CD4-positive, alpha-beta T cell treated with Interleukin-2 at 100 ng/mL for 4 hours (primary cell): ENCODE results near the gene PRLR.
A peak's percentile ranks its signal among the peaks of the same experiment; 100 is the strongest.
"Not testable (repeated sequence)": the region's sequence is repeated elsewhere in the genome, so short reads cannot be mapped to it uniquely, and the experiment has no call there.

Source experiments
- DNase-seq: peaks from one replicate; pipeline ENCODE4 v3.0.0-alpha.2; 2020; ENCODE audit warnings: low spot score

PRLR gene

DNA sequence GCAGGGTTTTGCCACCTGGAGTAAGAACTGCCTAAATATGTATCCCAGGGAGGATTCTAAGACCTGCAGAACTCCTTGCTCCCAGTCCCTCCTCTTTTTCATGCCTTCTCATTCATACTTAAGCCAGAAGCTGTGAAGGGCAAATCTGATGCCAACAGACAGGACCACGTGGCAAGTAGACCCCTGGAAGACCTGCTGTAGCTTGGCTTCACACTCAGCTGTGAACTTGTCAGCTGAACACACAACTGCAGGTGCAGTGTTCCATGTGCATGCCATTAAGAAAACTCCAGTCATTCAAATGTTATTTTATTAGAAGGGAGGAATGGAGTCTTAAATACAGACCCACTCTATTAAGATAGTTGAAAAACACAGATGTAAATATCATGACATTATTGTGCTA lies 103.3 kb downstream of the PRLR start:
- DNase-seq, result no peak

DNA sequence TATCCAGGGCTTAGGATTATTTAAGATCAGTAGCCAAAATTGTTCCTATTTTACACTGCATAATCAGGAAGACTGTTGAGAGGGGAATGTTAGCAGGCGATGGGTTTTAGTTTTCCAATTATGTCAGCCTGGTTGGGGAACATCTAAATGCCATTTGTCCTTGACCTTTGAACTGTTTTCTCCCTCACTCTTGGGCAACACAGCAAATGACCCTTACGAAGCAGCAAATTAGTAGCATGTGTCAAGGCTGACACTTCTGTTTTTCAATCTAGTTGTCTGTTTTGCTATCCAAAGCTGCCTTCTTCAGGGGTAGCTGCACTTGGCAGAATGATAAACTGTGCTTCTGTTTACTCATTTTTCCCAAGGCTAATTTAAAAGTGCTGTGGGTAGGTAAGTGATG lies 104.5 kb downstream of the PRLR start:
- no peak for DNase-seq

DNA sequence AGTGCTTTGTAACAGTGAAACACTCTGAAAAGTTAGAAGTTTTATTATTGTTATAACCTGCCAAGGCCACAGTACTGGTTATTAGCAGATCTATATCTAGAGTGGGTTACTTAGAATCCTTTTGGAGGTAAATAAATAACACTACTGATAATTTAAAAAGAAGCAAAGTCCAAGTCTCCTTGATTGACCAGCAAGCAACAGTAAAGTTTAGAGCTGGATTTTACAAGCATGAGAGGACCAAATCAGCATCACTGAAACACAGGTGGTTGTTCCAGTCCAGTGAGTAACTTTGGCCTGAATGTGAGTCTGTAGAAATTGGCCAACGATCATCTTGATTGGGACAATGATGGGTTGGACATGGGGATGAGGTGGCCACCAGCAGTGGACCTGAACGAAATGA lies 105.4 kb downstream of the PRLR start:
- DNase-seq, result no peak

DNA sequence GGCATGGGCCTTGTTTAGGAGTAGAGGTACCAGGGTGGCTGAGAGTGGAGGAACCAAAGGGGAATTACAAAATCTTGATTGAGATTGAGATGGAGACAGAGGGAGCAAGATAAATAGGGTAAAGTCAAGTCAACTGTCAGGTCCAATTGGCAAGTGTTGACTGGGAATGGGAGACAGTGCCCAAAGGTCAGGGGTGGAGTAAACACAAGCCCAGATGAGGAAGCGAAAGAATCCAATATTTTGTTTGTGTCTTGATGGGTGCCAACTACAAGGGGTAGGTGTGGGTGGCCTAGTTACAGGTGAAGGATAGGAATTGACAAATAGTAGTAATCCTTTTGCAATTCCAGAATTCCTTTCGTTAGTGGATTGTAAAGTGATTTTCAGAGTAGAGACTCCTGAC lies 107.5 kb downstream of the PRLR start:
- no peak for DNase-seq

DNA sequence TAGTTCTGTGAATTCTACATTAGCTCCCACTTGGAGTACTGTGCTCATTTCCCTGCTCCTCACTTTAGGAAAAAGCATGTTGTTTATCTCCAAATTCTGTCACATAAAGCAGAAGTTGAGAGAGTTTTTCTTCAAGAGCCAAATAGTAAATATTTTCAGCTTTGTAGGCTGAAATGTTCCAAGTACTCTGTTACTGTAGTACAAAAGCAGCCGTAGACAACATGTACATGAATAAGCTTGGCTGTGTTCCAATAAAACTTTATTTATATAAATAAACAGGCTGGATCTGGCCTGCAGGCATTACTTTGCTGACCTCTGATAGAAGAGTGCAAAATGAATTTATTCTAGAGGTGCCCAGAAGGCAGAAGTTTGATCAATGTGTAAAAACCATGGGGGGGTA lies 109.6 kb downstream of the PRLR start:
- DNase-seq, result no peak

DNA sequence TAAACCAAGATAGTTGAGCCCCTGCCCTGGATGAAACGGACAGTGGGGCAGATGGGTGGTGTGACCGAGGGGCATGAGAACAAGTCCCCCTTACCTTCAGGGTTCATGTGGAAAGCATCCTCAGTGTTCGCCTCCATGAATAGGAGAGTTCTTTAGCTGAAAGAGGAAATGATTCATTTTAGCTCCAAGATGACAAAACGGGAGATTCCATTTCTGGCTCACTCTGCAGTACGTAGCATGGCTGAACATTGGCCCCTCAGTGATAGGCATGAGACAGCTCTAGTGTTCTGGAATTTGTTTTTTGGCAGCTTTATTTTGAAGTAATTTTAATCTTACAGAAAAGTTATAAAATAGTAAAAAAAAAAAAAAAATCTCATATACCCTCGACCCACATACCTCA lies 112.3 kb downstream of the PRLR start:
- no peak for DNase-seq

DNA sequence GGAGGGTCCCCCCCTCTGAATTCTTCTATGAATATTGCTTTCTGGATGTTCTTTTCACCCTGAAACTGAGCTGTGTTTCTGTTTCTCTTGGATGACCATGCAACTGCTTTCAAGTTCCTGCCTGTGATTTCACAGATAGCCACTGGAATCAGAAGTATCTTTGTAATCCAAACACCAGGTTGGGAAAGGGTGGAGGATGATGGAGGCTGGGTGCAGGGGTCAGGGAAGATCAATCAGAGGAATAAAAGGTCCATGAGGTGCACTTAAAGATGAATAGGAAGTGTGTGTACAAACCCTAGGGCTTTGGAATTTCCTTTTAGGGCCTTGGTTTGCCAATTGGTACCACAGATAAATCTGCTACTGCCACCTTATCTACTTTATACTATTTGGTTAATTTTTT lies 114.4 kb downstream of the PRLR start:
- DNase-seq, result no peak

DNA sequence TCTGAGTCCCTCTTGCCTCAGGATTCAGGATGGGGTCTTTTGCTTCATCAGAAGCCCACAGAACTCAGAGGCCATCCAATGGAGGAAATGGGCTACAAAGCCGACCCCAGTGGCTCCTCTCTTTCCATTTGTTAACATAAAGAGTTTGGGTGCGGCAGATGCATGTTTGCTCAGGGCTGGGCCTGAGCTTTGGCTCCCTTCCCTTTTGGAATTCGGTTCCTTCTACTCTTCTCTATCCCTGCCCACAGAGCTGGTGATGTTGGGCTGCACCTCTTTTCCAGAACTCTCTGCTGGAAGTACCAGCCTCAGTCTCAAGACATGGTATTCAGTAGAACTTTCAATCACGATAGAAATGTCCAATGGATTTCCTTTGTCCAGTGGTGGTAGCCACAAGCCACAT lies 115.6 kb downstream of the PRLR start:
- DNase-seq, result no peak

DNA sequence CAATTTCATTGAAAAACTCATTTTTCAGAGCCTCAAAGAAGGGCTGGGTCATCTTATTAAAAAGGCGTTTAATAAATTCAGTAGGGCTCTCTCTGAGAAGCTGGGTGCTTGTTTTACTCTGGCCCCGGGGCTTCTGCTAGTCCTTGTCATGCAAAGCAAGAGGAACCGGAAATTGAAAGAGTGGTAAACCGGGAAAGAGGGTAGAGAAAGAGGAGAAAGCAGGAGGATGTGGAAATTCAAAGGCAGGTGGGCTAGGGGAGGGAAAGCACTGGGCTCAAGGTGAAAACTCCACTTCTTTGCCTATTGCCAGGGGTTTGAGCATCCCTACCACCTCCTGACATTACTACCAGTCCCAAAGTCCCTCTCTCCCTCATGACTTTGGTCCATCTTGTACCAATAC lies 118.0 kb downstream of the PRLR start:
- no peak for DNase-seq

DNA sequence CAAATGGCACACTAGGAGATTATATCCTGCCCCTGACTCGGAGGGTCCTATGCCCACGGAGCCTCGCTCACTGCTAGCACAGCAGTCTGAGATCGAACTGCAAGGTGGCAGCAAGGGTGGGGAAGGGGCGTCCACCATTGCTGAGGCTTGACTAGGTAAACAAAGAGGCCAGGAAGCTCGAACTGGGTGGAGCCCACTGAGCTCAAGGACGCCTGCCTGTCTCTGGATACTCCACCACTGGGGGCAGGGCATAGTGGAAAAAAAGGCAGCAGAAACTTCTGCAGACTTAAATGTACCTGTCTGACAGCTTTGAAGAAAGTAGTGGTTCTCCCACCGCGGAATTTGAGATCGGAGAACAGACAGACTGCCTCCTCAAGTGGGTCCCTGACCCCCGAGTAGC lies 125.7 kb downstream of the PRLR start:
- DNase-seq, result not testable (repeated sequence)

DNA sequence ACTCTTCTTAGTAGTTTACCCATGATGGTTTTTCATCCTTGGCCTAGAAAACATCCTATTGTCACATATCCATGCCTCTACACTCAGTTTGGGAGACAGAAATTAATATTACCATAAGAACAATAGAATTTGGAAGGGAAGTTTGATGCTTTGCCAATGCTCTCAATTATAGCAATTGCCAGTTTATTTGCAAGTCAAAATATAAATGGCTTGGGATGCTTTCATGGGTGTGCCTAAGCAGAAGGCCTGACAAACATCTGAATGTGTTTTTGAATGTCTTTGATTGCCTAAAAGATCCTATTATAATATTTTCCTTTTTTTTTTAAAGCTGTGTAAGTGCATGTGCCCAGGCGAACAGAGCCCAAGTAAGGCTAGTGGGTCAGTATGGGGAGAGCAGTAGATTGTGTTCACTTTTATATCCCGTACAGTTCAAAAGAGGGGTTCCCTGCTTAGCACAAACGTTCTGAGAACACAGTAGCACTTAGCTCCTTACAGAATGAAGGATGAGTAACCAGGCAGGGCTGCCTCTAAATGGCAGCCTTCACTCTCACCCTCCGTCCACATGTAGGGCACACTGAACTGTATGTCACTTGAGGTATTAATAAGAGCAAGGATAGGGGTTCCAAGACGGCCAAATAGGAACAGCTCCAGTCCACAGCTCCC lies 126.5 kb downstream of the PRLR start:
- DNase-seq, result no peak

DNA sequence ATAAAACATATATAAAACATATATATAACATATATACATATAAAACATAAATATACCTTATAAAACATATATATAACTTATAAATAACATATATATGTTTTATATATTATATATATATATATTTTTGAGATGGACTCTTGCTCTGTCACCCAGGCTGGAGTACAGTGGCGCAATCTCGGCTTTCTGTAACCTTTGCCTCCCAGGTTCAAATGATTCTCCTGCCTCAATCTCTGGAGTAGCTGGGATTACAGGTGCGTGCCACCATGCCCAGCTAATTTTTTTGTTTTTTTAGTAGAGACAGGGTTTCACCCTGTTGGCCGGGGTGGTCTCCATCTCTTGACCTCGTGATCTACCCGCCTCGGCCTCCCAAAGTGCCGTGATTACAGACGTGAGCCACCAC lies 128.6 kb downstream of the PRLR start:
- not testable (repeated sequence) for DNase-seq

DNA sequence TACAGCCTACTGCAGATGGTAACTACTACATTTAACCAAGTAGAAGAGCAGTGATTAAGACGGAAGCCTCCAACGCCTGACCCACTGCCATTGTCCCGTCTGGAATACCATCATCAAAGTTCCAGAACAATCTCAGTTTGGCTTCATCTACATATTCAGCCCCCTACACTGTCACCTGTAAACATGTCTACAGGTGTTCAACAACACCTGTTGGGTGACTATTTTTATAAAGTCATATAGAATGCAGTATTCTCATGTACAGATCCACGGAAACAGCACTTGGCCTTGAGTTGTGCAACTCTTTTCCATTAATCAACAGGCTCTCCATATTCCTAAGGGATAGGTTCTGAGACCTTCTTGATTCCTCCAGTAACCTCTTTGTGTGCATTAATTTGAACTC lies 129.3 kb downstream of the PRLR start:
- DNase-seq, result no peak

DNA sequence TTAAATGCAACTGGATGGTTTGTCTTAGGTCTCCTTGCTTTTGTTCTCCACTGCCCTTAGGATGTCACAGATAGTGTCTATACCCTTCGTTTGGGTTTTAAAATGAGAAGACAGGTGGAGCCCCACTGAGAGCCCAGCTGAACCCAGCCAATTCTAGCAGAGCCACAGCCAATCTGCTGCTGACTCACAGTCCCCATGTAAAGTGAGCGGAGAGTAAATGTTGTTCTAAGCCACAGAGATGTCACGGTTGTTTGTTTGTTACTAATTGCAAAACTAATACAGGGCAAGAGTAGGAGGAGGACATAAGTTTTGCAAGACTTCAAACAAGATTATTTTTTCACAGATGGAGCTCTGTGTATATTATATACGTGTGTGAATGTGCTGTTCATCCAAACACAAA lies 132.1 kb downstream of the PRLR start:
- no peak for DNase-seq

DNA sequence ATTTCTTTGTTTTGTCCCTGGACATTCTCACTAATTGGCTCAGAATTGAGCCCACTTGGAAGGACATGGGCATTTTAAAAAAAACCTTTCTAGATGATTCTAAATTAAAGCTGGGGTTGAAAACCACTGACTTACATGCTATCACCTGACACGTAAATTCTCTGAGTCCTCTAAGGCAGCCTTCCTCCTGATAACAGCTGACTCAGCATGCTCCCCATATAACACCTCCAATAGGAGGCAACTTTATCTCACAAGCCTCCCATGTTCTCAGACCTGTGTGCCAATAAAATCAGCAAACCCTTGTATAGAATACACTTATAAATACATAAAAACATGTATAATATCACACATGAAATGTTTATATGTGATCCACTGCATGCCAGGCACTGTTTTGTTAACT lies 133.4 kb downstream of the PRLR start:
- no peak for DNase-seq

DNA sequence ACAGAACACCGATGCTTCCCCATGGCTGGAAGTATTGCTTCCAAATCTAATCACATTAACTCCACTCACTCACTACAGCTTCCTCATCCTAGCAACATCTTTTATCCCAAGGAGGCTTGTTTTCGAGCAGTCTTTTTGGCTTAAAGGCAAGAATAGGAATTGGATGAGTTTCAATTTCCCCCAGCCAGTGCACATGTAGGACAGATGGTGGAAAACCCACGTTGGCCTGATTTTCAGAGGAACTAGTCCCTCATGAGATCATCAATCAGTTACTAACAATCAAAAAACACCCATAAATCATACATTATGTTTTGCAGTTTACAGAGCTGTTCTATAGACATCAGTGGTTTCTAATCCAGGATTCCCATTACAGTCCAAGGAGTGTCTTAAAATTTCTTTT lies 134.1 kb downstream of the PRLR start:
- DNase-seq, result no peak

DNA sequence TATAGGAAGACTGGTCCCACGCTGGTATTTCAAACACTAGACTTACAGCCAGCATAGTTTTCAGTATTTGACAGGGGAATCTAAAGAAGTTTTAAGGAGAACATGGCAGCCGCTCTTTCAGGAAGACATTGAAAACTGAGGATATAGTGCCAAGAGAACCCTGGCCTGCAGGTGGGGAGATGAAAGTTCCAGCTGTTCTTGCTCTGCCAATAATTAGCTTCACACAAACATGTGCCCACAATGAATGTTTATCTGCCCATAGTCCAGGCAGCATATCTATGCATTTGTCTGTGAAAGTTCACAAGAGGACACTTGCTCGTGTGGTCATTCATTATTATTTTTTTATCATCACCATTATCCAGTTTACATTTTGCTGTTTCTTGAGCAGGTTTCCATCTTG lies 134.9 kb downstream of the PRLR start:
- no peak for DNase-seq

DNA sequence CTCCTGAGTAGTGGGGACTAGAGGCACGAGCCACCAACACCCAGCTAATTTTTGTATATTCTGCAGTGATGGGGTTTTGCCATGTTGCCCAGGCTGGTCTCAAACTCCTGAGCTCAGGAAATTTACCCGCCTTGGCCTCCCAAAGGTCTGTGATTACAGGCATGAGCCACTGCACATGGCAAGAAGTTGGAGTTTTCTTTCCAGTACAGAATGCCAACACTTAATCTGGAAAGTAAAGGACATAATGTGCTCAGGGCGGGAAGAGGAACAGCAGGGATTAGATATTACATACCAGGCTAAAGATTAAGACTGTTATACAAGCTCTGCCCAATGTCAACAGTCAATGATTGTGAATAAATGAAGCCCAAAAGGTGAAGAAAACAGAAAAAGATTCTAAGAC lies 135.3 kb downstream of the PRLR start:
- DNase-seq, result no peak

DNA sequence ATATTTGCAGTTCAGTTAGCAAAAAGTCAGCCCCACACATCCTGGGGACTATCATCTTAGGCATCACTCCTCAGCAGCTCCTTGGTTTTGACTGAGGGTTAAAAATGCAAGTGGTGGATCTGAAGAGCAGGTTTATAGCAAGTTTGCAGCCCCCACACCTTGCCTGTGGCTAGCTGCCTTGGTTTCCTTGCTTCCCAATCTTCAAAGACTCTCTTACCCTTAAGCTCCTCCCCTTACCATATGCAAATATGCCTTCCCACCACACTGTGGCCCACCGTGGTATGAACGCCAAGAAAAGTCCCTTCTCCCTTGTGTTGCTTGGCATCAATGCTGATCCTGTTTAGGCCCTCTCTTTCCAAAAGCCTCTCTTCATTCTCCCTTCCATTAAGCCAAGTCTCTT lies 137.6 kb downstream of the PRLR start:
- DNase-seq, result no peak

DNA sequence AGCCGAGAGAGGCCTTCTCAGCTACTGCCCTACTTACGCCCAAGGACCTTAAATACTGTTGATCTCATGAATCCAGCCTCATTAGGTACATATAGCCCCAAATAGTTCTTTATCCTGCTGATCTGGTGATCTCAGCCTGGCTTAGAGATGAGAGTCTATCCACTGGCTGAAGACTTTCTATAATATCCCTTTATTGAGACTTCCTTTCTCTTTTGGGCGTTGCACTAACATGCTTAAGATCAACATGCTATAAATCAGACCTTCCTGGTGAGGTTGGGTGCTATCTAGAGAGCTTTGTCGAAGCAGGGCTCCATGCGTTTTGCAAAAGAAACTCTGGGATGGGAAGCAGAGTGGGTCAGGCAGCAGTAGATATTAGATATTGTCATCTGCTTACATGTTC lies 138.6 kb downstream of the PRLR start:
- no peak for DNase-seq

DNA sequence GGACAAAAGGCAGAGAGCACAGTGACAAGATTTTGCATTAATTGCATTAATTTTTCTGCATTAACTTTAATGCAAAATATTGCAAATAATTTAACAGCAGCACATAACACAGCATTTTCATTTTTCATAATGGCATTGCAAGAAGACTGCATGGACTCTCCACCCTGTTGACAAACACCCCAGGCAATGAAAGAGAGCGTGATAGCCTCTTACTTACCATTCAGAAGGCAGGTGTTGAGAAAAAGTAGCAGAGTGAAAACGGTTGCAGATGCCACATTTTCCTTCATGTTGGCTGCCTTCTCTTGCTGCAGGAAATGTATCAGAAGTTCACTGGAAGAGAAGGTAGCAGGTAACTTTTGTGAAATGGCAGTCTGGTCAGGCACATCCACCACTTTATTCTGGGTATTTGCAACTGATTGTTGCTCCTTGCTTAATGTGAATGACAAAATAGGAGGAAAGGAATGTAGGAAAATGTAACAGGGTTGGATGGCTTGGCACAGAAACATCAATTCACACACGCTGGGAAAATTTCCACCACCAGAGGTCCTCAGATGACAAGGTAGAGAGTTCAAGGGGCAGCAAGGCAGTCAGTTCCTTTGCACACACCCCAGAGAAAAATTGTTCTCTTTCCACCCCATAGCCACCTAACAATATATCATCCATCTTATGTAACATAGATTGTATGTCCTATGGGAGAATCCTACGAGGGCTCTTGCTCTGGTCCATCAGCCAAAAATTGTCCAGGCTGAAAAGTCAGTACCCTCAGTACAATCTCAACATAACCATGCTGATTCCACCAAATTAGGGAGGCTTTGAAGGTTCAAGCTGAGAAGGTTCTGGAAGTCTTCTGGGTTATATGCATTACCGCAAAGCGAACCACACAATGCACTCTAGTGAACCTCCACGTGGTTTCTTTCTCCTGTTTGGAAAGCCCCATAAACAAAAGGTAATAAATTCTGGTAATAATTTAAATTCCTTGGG lies 140.7 kb downstream of the PRLR start:
- peak; percentile 45 for DNase-seq

DNA sequence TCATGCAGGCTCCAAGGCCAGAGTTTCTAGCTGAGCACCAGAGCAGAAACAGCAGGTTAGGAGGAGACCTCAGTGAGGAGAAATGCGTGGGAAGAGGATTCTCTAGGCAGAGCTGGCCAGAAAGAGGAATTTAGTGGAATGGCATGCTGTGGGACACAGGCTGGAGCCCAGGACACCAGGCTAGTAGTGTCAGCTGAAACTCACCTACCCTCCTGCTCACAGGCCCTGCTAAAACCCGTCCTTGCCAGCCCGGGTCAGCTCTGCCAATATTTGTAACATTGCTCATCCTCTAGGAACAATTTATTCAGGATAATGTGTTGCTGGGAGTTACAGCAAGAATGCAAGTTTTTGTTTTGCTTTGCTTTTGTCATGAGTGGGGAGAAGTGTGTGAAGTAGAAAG lies 142.3 kb downstream of the PRLR start:
- no peak for DNase-seq

DNA sequence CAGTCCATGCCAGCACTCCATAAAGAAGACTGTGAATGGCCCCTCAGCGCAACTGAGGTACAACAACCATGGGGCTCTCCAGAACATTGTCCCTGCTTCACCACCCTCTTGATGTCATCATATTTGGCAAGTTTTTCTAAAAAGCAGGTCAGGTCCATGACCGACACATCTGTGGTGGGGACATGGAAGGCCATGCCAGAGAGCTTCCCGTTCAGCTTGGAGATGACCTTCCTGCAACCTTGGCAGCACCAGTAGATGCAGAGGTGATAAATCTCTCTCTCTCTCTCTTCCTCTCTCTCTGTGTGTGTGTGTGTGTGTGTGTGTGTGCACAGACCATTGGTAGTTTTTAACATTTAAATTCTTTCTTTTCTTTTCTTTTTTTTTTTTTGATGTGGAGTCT lies 147.1 kb downstream of the PRLR start:
- DNase-seq, result no peak

DNA sequence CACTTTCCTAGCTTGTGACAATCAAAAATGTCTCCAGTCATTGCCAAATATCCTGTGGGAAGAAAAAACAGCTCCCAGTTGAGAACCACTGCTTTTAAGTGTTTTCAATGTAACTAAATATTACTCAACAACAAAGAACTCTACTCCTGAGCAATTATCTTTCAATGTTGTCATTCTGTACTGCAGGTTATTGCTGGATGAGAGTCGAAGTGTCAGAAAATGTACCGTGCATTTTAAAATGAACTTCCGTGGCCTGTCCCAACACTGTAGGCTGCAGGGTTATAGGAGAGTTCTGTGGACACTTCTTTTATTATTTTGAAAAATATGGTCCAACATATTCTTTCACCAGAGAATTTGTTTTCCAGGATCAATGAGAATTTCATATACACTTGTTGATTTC lies 147.8 kb downstream of the PRLR start:
- DNase-seq, result no peak
